Erythroblast (primary cell): Measurements from ENCODE around the gene TPM1.

Experiments
- DNase-seq, 2 experiments: peaks; one replicate each; lab custom pipeline; 2025; lab: John Stamatoyannopoulos, UW
- GATA1 ChIP-seq: IDR thresholded peaks from 2 replicates; pipeline ENCODE4 v1.6.1; 2011; ENCODE audit warnings: low read depth, mild to moderate bottlenecking, control low read depth, low read length, moderate library complexity
- POLR2A ChIP-seq: IDR thresholded peaks from 2 replicates; pipeline ENCODE4 v1.6.1; 2011; ENCODE audit warnings: mild to moderate bottlenecking, low read length

Gene TPM1

DNA sequence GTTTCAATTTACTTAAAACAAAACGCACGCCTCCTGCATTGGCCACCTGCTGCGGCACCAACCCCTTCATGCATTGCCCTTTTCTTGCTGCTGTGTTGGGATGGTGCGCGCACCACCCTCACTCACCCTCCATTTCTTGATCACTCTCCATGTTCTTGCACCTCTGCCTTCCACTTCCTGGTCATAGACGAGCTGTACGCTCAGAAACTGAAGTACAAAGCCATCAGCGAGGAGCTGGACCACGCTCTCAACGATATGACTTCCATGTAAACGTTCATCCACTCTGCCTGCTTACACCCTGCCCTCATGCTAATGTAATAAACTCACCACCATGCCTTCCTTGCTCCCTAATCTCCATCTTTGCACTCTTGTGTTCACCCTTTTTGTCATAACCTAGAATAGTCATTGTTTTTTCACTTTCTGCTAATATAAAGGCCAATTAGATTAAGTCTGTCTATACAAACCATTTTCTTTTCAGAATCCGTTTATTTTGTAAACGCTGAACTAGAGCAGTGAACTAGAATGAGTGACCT lies 21.4 kb downstream of the TPM1 start:
- no peak for TF ChIP-seq GATA1
- no peak for TF ChIP-seq POLR2A
- DNase-seq, result no peak

DNA sequence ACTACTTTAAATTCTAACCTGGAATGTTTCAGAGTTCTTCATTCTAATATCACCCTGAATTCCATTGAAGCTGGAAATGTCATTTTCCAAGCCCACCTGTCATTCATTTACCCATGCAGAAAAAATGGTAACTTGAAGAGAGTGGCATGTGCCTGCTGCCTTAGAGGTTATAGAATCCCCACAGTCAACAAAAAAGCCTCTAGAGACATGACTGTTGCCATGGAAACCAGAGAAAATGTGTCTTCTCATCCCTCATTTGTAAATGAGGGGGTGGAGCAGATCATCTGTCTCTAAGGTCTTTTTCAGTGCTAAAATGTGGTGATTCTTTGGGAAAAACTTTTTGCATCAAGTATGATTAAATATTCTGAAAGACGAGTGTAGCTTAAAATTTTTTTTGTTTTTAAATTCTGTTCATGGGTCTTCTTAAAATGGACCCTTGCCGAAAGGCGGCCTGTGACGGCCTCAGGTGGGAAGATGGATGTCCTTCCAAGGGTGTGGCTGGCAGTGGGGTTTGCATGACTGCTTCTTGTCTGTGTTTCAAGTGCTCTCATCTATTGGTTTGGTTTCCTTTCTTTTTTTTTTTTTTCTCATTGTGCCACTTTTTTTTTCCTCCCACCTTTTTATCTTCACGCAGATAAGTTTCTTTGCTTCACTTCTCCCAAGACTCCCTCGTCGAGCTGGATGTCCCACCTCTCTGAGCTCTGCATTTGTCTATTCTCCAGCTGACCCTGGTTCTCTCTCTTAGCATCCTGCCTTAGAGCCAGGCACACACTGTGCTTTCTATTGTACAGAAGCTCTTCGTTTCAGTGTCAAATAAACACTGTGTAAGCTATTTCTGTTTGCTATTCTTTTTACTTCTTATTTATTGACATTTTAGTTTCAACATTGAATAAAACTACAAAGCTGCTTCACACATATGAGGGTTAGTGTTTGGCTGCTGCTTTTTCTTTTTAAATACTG lies 23.0 kb downstream of the TPM1 start:
- TF ChIP-seq GATA1 (no peak), POLR2A (no peak)
- DNase-seq, result peak; percentile 30 to 40

DNA sequence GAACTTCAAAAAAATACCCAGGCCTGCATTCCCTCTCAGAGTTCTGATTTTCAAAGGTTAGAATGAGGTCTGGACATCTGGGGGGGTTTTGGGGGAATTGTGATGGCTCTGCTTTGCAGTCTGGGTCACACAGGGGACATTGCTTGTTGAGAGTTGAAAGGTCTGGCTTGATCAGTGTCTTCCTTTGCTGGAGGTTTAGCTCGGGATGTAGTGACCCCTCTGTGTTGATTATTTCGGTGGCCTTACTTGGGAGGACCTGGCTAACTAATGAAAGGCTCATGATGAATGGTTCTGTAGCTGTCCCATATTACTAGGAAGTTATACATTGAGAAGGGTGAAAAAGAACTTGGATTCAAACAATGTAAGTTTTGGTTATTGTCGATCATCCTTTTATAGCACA lies 23.7 kb downstream of the TPM1 start:
- DNase-seq, result no peak

DNA sequence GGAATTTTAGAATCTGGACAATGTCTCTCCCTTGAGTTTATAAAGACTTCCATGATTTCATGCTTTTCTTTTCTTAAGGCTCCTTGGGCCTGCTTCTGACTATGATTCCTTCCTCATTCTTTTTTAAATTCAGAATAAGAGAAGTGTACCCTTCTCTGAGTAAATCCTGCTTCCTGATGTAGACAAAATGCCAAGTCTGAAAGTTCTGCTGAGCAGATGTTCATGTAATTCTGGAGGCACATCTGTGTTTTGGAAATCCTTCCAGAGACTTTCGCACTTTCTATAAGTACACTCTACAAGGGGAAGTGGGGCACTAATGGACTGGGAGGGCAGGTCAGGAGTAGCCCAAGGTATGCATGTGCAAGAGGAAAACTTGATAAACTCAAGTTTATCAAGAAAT lies 24.8 kb downstream of the TPM1 start:
- TF ChIP-seq GATA1 (no peak), POLR2A (no peak)
- DNase-seq, result no peak

More for the DNA sequence above, 23.7 kb downstream of the TPM1 start:
- TF ChIP-seq GATA1 (no peak), POLR2A (no peak)

DNA sequence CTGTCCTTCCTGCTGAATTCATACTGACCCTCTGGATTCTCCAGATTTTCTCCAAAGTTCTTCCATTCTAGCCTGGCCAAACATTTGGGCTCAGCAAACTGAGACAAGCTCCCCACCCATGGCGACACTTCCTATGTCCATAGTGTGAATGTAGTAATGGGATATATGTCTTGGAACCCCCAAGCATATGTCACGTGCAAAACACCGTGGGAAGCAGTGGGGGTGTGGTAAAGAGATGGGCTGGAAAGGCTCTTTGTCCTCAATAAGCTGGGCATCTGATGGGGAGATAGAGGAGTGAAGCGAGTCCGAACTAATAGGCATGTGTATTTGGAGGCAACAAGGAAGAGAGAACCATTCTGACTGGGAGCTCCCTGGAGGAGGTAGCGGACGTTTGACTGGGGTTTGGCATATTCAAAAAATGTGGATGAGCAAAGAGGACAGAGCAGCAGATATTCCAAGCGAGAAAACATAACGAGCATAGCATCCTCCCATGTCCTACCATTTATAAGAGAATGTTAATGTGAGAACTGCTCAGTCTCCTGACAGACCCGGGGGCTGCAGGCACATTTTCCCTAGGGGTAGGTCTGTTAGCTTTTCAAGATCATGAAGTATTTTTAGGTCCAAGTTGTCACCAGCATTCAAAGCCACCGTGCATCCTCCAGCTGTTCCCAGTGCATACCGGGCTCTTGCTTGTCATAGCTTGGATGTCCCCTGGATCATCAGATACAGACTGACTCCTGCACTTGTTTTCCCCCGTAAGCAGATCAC lies 25.6 kb downstream of the TPM1 start:
- no peak for DNase-seq

DNA sequence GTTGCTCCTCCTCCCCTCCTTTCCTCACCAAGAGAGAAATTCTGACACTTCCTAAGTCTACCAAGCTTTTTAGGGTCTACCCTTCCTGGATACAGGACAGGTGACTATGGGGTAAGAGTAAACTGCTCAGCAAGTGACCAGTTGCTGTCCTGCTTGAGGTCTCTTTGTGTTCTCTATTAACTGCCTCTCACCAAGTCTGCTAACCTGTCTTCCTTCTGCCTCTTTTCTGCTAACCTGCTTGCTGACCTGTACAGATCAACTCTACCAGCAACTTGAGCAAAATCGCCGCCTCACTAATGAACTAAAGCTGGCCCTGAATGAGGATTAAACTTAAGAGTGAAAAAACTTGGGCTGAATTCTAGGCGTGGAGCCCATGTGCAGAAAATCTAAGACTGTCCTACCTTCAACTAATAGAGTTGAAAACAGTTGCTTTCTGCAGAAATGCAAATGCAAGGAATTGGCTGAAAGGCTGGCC lies 27.1 kb downstream of the TPM1 start:
- DNase-seq, result no peak
- TF ChIP-seq GATA1 (no peak), POLR2A (no peak)

More for the DNA sequence above, 25.6 kb downstream of the TPM1 start:
- TF ChIP-seq GATA1 (no peak), POLR2A (no peak)

DNA sequence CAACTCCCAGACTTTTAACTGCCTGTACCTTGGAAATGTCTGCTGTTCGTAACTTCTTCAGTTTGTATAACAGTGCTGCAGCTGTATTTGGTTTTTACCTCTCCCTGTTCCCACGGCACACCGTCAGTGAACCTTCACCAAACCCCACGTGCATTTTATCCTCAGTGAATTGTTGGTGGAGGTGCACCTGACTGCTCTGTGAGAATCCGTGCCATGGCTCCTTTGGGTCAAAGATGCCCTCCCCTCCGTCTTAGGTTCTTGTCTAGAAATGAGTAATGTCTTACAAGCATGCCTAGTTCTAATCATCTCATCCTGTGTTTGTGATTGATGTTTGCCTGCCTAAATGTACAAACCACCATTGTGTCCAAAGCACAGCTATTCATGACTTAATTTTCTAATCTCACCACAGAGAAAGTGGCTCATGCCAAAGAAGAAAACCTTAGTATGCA lies 28.2 kb downstream of the TPM1 start:
- TF ChIP-seq GATA1 (no peak), POLR2A (no peak)
- DNase-seq, result no peak

DNA sequence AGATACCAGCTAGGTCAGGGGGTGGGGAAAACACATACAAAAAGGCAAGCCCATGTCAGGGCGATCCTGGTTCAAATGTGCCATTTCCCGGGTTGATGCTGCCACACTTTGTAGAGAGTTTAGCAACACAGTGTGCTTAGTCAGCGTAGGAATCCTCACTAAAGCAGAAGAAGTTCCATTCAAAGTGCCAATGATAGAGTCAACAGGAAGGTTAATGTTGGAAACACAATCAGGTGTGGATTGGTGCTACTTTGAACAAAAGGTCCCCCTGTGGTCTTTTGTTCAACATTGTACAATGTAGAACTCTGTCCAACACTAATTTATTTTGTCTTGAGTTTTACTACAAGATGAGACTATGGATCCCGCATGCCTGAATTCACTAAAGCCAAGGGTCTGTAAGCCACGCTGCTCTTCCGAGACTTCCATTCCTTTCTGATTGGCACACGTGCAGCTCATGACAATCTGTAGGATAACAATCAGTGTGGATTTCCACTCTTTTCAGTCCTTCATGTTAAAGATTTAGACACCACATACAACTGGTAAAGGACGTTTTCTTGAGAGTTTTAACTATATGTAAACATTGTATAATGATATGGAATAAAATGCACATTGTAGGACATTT lies 28.9 kb downstream of the TPM1 start:
- TF ChIP-seq GATA1, result no peak
- TF ChIP-seq POLR2A, result no peak
- no peak for DNase-seq

DNA sequence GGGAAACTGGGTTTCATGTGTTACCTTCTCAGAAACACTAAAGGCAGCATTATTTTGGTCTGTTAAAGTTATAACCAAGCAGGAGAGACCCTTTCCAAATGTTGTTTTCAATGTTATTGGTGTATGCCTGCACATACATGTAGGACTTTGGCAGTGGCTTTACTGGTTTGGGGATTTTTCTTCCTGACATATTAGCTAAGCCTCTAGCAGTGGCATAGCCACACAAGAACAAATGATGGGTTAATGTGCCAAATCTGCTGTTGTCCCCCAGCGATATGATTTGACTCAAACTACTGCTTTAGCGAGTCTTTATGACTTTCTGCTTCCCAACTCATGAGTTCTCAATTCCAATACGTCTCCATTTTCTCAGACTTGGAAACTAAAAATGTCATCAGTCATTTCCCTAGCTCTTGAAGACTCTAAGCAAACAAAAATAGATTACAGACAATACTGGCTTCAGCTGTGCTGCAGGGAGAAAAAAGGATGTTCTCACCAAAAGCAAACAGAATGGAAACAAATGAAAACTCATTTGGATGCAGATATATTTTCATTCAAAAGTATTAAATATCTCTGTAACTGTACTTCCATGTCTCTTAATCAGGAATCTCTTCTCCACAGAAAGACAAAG lies 29.6 kb downstream of the TPM1 start:
- TF ChIP-seq POLR2A (no peak), GATA1 (no peak)
- no peak for DNase-seq

DNA sequence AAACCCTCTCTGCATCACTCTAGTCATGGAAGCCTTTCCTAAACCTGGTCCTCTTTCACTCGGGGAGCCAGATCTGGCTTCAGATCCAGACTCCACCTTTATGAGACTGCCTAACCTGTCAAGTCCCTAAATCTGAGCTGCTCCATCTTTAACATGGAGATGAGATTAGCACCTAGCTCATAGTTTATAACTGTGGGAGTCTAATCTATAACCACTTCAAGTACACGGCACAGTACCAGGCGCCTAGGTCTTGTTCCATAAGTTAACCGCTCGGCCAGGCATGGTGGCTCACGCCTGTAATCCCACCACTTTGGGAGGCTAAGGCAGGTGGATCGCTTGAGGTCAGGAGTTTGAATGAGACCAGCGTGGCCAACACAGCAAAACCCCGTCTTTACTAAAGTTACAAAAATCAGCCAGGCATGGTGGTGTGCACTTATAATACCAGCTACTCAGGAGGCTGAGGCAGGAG lies 30.3 kb downstream of the TPM1 start:
- no peak for DNase-seq
- TF ChIP-seq POLR2A (no peak), GATA1 (no peak)

DNA sequence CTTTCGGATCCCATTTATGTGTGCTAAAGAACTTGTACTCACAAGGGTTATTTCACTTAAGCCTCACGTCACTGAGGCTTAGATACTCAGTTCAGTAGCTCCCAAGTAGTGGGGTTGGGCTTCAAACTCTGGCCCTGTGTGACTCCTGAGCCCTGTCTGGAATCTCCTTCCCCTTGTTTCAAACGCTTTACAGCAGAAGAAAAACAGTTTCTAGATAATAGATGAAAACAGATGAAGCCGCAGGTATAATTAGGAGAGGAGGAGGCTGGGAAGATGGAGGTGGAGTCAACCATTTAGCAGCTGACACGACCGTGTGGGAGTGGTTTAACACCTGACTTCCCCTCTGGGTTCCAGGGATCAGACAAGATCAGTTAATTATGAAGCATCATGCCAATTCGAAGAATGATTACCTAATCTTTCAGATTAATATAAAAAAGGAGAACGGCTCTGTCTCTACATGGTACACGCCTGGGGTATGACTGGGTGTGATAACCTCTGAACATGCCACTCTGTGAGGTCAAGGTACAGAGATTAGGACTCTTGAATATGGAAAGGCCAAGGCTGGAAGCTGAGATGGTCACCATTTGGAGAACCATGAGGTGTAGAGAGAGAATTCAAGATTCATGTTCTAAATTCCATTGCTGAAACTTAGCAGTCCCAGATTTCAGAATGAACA lies 31.1 kb downstream of the TPM1 start:
- peak; percentile 66 to 79 for DNase-seq

More for the DNA sequence above, 31.1 kb downstream of the TPM1 start:
- no peak for TF ChIP-seq GATA1
- TF ChIP-seq POLR2A, result peak; percentile 63
